ENCODE results near the gene ZNF620.
A peak's percentile ranks its signal among the peaks of the same experiment; 100 is the strongest.
"Not testable (repeated sequence)": the region's sequence is repeated elsewhere in the genome, so short reads cannot be mapped to it uniquely, and the experiment has no call there.

Gene ZNF620

GRCh38 chr3:40502034-40502433, 3.8 kb upstream of the ZNF620 start:
- no peak for DNase-seq (ENCODE audit: low read depth)

- no peak for DNase-seq (ENCODE audit: low read depth)
Measured at GRCh38 chr3:40504636-40505430, 1.0 kb upstream of the ZNF620 start.

- DNase-seq (ENCODE audit: low read depth): no peak
Measured at GRCh38 chr3:40511031-40511718, 5.3 kb downstream of the ZNF620 start.

- DNase-seq (ENCODE audit: low read depth): no peak
Measured at GRCh38 chr3:40516201-40516600, 10.4 kb downstream of the ZNF620 start.

- DNase-seq (ENCODE audit: low read depth): no peak
Measured at GRCh38 chr3:40518067-40518466, 12.2 kb downstream of the ZNF620 start.

GRCh38 chr3:40518848-40519247, 13.0 kb downstream of the ZNF620 start:
- no peak for DNase-seq (ENCODE audit: low read depth)

GRCh38 chr3:40521254-40521653, 15.4 kb downstream of the ZNF620 start:
- no peak for DNase-seq (ENCODE audit: low read depth)

- no peak for DNase-seq (ENCODE audit: low read depth)
Measured at GRCh38 chr3:40523781-40524180, 17.9 kb downstream of the ZNF620 start.

GRCh38 chr3:40524222-40524567, 18.4 kb downstream of the ZNF620 start:
- no peak for DNase-seq (ENCODE audit: low read depth)

GRCh38 chr3:40524568-40525285, 18.9 kb downstream of the ZNF620 start, which contains the start of gene ZNF621:
Gene ZNF621 (plus strand): TSS chr3:40524960. CDS start chr3:40525841, 881 bp downstream.
- DNase-seq (ENCODE audit: low read depth): peak; percentile 75

- DNase-seq (ENCODE audit: low read depth): no peak
Measured at GRCh38 chr3:40528426-40528825, 22.6 kb downstream of the ZNF620 start.

- DNase-seq (ENCODE audit: low read depth): no peak
Measured at GRCh38 chr3:40532252-40532651, 26.4 kb downstream of the ZNF620 start.

GRCh38 chr3:40534283-40534682, 28.4 kb downstream of the ZNF620 start:
- no peak for DNase-seq (ENCODE audit: low read depth)

GRCh38 chr3:40546816-40547215, 41.0 kb downstream of the ZNF620 start:
- DNase-seq (ENCODE audit: low read depth): no peak

- DNase-seq (ENCODE audit: low read depth): no peak
Measured at GRCh38 chr3:40550167-40550566, 44.3 kb downstream of the ZNF620 start.

- no peak for DNase-seq (ENCODE audit: low read depth)
Measured at GRCh38 chr3:40557575-40558161, 51.8 kb downstream of the ZNF620 start.

- not testable (repeated sequence) for DNase-seq (ENCODE audit: low read depth)
Measured at GRCh38 chr3:40562482-40562881, 56.6 kb downstream of the ZNF620 start.

GRCh38 chr3:40565629-40566028, 59.8 kb downstream of the ZNF620 start:
- DNase-seq (ENCODE audit: low read depth): not testable (repeated sequence)

GRCh38 chr3:40566694-40567093, 60.9 kb downstream of the ZNF620 start:
- no peak for DNase-seq (ENCODE audit: low read depth)

Data from activated T-helper 1 cell treated with Interleukin-2 at 50 U/mL for 16 hours (primary cell).